Superior temporal gyrus (tissue), 1 donor: Measurements from ENCODE around the gene DNLZ.

Experiments
- DNase-seq: peaks from one replicate; pipeline ENCODE4 v3.0.0-alpha.2; 2016; ENCODE audit errors: extremely low spot score

DNLZ gene

GRCh38 chr9:136318111-136318775, 45.3 kb downstream of the DNLZ start:
- DNase-seq = no peak

DNA sequence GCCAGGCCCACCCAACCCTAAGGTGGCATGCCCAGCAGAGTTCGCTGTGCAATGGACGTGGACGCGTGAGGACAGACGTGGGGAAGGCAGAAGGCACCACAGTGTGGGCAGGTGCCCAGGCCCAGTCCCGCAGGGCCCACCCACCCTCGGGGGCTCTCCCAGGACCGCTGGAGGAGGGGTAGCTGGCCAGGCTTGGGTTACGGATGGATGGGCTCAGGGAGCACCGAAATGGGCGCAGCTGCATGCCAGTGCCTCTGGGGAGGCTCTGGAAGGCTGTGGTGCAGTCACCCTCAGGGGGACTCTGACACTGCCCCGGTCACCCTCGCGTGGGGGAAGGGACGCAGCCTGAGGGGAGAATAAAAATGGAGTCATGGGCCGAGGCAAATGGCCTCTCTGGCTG, 45.8 kb downstream of the DNLZ start:
- DNase-seq = no peak

DNA sequence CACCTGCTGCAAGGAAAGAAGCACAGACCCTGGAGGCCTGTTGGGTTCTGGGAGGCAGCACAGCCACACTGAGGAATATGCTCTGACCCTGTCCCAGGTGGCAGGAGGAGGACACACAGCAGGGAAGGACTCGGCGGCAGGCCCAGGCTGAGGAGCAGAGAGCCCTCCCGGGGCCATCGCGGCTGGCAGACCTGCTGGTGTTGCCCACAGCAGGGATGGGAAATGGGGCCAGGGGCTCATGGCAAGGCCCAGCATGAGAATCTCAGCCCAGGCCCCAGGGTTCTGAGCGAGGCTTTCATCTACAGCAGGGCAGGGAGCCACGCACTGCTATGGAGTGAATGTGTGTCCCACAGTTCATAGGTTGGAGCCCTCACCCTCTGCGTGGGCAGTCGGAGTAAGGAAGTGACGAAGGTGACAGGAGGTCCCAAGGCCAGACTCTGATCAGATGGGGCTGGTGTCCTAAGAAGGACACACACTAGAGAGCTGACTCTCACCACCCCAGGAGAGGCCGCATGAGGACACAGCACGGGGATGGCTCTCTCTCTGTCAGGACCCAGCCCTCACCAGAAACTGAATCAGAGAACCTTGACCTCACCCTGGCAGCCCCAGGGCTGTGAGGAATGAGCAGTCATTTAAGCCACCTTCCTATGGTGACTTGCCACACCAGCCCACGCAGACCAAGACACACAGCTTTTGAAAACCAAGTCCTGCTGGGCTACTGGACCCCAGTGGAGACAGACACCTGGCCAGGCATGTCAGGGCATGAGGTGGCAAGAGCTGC, 46.5 kb downstream of the DNLZ start:
- no peak for DNase-seq

DNA sequence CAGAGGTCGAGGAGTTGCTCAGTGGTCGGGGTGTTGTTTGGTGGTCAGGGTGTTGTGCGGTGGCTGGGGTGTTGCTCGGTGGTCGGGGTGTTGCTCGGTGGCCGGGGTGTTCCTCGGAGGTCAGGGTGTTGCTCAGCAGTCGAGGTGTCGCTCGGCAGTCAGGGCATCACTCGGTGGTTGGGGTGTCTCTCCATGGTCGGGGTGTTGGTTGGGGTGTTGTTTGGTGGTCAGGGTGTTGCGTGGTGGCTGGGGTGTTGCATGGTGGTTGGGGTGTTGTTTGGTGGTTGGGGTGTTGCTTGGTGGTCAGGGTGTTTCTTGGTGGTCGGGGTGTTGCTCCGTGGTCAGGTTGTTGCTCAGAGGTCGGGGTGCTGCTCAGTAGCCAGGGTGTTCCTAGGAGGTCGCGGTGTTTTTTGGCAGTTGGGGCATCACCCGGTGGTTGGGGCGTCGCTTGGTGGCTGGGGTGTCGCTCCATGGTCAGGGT, 47.2 kb downstream of the DNLZ start:
- no peak for DNase-seq

DNA sequence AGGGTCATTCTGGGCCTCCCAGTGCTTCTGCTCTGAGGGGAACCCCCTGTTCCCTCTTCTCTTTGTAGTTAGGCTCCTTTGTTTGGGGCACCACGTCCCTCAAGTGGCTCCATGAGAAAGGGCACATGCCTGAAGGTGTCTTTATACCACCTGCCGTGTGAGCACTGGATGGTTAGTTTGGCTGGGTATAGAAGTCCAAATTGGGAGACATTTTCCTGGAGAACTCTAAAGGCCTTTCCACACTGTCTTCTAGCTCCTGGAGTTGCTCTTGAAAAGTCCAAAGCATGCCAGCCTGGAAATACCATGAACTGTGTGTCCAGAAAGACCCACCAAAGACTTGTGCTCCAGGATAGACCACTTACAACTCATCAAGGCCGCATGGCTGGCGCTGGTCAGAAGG, 48.6 kb downstream of the DNLZ start:
- no peak for DNase-seq

GRCh38 chr9:136314056-136314416, 49.5 kb downstream of the DNLZ start:
- DNase-seq = no peak

GRCh38 chr9:136313111-136314055, 50.2 kb downstream of the DNLZ start:
- no peak for DNase-seq

GRCh38 chr9:136312436-136312835, 51.1 kb downstream of the DNLZ start:
- DNase-seq = peak; percentile 50

DNA sequence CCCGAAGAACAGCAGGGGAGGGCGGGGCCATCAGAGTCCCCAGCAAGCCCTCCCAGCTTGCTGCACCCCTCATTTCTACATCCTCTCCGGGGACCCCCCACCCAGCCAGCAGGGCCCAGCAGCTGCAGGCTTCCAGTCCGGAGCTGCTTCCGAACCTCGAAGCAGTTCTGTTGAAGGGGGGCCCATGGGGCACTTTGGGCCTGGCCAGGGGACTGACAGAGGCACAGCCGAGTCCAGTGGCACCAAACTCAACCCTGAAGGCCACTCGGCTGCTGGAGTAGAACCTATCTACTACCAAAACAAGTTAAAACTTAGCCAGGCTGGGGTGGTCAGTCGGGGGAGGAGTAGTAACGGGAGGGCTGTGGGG, 51.6 kb downstream of the DNLZ start:
- no peak for DNase-seq

- DNase-seq = no peak
Measured at GRCh38 chr9:136311051-136312008, 52.2 kb downstream of the DNLZ start.

- no peak for DNase-seq
Measured at GRCh38 chr9:136310273-136311030, 53.1 kb downstream of the DNLZ start.

GRCh38 chr9:136309806-136310220, 53.7 kb downstream of the DNLZ start:
- DNase-seq = no peak
